Endodermal cell (in vitro differentiated cells): ENCODE results near the gene MBP. TPM values are rescaled to one million over a fixed set of nuclear protein-coding genes. Genes with fewer than 3 reads are reported as not detected.
"Not testable (repeated sequence)": the region's sequence is repeated elsewhere in the genome, so short reads cannot be mapped to it uniquely, and the experiment has no call there.

Experiments
- DNase-seq: peaks from one replicate; pipeline ENCODE4 v3.0.0-alpha.2; 2017
- H3K27ac ChIP-seq: 2 replicates; pipeline ENCODE4 v1.5.1; 2013; ENCODE audit warnings: mild to moderate bottlenecking, low read depth, low read length, moderate library complexity
- H3K27me3 ChIP-seq: 2 replicates; pipeline ENCODE4 v1.6.1; 2013; ENCODE audit warnings: mild to moderate bottlenecking, low read length, moderate library complexity; ENCODE audit not compliant: insufficient read depth, control insufficient read depth, poor library complexity, severe bottlenecking
- H3K36me3 ChIP-seq: 2 replicates; pipeline ENCODE4 v1.7.0; 2013; ENCODE audit warnings: mild to moderate bottlenecking, low read length, moderate library complexity; ENCODE audit not compliant: control insufficient read depth, insufficient read depth
- H3K4me1 ChIP-seq: one replicate; pipeline ENCODE4 v1.7.0; 2013; ENCODE audit warnings: low read length; ENCODE audit not compliant: control insufficient read depth, insufficient read depth
- H3K4me3 ChIP-seq: 2 replicates; pipeline ENCODE4 v1.5.1; 2013; ENCODE audit warnings: mild to moderate bottlenecking, low read length, moderate library complexity
- H3K9ac ChIP-seq: 2 replicates; pipeline ENCODE4 v1.6.1; 2013; ENCODE audit warnings: mild to moderate bottlenecking, low read length, moderate library complexity; ENCODE audit not compliant: poor library complexity, severe bottlenecking; ENCODE audit errors: extremely low read depth
- H3K9me3 ChIP-seq: 2 replicates; pipeline ENCODE4 v1.6.1; 2013; ENCODE audit warnings: mild to moderate bottlenecking, low read length, moderate library complexity; ENCODE audit not compliant: control insufficient read depth
- H3K27ac Mint-ChIP-seq: 2 replicates; pipeline ENCODE4 v1.8.0; 2020; ENCODE audit warnings: mixed read lengths
- H3K27me3 Mint-ChIP-seq: 2 replicates; pipeline ENCODE4 v1.8.0; 2021; ENCODE audit warnings: mild to moderate bottlenecking, mixed read lengths; ENCODE audit not compliant: insufficient read depth
- H3K36me3 Mint-ChIP-seq: 2 replicates; pipeline ENCODE4 v1.8.0; 2020; ENCODE audit warnings: low read depth, mixed read lengths
- H3K4me1 Mint-ChIP-seq: 2 replicates; pipeline ENCODE4 v1.8.0; 2020; ENCODE audit warnings: mixed read lengths
- H3K4me3 Mint-ChIP-seq: 2 replicates; pipeline ENCODE4 v1.8.0; 2020; ENCODE audit warnings: mild to moderate bottlenecking, moderate library complexity, mixed read lengths
- H3K9me3 Mint-ChIP-seq: 2 replicates; pipeline ENCODE4 v1.8.0; 2020; ENCODE audit warnings: mild to moderate bottlenecking, mixed read lengths
- WGBS, 2 experiments: methylation state at CpG; one replicate each; pipeline versions ENCODE4 v1.1.5 to v1.1.7; 2013; ENCODE audit warnings: missing lambda C conversion rate in 2 of 2, mixed read lengths in 1 of 2; ENCODE audit not compliant: insufficient coverage in 1 of 2, insufficient read length in 1 of 2; 5-methylcytosine and 5-hydroxymethylcytosine counted together
- total RNA-seq, 2 donors: library from RNA; stranded (reverse); fragmentation: NEBNext Ultra II Directional in 1 of 2; extraction: Animal tissue kit (Norgen Biotek cat#: 25700) in 1 of 2; gene quantifications; 2 replicates in 1 of 2; 3 replicates in 1 of 2; pipeline ENCODE4 v1.2.1, GENCODE V29; 2021
- TF ChIP-seq, protein P1 (sequence below): fragments of 200-600 bp; sonication (generic); conservative IDR thresholded peaks from 2 replicates; pipeline ENCODE4 v1.5.0; 2021; ENCODE audit warnings: antibody characterized with exemption, mild to moderate bottlenecking

The MBP gene
- total RNA-seq, 2 donors from 2014 or later: 16.3 to 19.0 TPM

DNA sequence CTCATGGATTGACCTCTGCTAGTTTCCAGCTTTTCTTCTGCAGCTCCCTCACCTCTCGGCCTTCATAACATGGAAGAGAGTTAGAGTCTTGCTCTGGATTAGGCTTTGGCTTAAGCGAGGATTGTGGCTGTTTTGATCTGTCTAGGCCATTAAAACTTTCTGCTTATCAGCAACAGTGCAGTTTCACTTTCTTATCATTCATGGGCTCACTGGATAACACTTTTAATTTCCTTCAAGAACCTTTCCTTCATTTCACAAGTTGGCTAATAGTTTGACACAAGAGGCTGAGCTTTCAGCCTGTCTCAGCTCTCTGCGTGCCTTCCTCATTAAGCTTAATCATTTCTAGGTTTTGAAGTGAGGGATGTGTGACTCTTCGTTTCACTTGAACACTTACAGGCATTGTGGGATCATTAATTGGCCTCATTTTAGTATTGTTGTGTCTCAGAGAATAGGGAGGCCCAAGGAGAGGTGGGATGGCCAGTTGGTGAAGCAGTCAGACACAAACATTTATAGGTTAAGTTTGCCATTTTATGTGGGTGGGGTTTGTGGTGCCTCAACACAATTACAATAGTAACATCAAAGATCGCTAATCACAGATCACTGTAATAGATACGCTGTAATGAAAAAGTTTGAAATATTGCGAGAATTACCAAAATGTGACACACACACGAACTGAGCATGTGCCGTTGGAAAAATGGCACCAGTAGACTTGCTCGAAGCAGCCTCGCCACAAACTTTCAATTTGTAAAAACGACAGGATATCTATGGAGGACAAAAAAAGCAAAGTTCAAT, 180.9 kb downstream of the MBP start:
- Histone ChIP-seq H3K36me3 (peaks cover 45% of the 10 kb centered on the region), H3K4me3 (no peak overlapping the region), H3K4me1 (no peaks in the 10 kb centered on the region), H3K27me3 (no peaks in the 10 kb centered on the region), H3K27ac (no peak overlapping the region), H3K9me3 (no peaks in the 10 kb centered on the region), H3K9ac (no peak overlapping the region)
- H3K9me3 Mint-ChIP-seq: no peaks in the 10 kb centered on the region
- H3K27ac Mint-ChIP-seq: no peak overlapping the region
- no peak overlapping the region for H3K4me3 Mint-ChIP-seq
- TF ChIP-seq, protein P1, sequence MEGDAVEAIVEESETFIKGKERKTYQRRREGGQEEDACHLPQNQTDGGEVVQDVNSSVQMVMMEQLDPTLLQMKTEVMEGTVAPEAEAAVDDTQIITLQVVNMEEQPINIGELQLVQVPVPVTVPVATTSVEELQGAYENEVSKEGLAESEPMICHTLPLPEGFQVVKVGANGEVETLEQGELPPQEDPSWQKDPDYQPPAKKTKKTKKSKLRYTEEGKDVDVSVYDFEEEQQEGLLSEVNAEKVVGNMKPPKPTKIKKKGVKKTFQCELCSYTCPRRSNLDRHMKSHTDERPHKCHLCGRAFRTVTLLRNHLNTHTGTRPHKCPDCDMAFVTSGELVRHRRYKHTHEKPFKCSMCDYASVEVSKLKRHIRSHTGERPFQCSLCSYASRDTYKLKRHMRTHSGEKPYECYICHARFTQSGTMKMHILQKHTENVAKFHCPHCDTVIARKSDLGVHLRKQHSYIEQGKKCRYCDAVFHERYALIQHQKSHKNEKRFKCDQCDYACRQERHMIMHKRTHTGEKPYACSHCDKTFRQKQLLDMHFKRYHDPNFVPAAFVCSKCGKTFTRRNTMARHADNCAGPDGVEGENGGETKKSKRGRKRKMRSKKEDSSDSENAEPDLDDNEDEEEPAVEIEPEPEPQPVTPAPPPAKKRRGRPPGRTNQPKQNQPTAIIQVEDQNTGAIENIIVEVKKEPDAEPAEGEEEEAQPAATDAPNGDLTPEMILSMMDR: no peak
- no peaks in the 10 kb centered on the region for H3K27me3 Mint-ChIP-seq
- no peak for DNase-seq
- H3K4me1 Mint-ChIP-seq: no peaks in the 10 kb centered on the region
- 96 to 97% methylated on average over 10 to 12 of the region's 12 CpGs for WGBS, 2 experiments
- peaks cover 63% of the 10 kb centered on the region for H3K36me3 Mint-ChIP-seq

DNA sequence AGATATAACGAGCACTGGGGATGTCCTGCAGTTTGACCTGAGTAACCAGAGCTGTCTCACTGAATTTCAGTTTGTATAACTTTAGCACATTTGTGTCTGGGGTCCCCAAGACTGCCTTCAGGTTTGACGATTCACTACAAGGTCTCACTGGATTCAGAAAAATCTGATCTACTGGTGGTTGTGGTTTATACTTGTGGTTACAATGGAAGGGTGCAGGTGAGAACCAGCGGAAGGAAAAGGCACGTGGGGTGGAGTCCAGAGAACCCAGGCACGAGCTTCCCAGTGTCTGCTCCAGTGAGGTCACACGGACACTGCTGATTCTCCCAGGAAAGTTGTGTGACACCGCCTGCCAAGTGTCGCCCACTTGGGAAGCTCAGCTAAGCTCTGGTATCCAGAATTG, 184.2 kb downstream of the MBP start:
- no peak overlapping the region for H3K4me3 ChIP-seq
- no peaks in the 10 kb centered on the region for H3K9me3 ChIP-seq
- no peaks in the 10 kb centered on the region for H3K4me1 Mint-ChIP-seq
- TF ChIP-seq, protein P1: no peak
- H3K4me1 ChIP-seq: no peaks in the 10 kb centered on the region
- H3K27ac Mint-ChIP-seq: peak overlapping the region; percentile 3
- H3K9ac ChIP-seq: no peak overlapping the region
- 95% methylated on average over 7 to 8 of the region's 8 CpGs for WGBS, 2 experiments
- H3K27me3 Mint-ChIP-seq: no peaks in the 10 kb centered on the region
- peaks cover 76% of the 10 kb centered on the region for H3K36me3 Mint-ChIP-seq
- no peaks in the 10 kb centered on the region for H3K27me3 ChIP-seq
- H3K27ac ChIP-seq: no peak overlapping the region
- H3K4me3 Mint-ChIP-seq: no peak overlapping the region
- H3K36me3 ChIP-seq: peaks cover 49% of the 10 kb centered on the region
- peaks cover 5% of the 10 kb centered on the region for H3K9me3 Mint-ChIP-seq
- no peak for DNase-seq

DNA sequence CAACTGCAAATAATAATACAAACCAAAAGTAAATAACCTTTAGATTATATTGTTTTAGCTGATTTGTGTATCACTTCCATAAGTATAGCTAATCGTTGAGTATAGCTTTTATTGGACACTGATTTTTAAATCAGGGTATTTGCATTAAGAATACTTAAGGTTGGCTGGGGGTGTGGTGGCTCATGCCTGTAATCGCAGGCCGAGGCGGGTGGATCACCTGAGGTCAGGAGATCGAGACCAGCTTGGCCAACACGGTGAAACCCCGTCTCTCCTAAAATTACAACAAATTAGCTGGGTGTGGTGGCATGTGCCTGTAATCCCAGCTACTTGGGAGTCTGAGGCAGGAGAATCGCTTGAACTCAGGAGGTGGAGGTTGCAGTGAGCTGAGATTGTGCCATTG, 188.2 kb downstream of the MBP start:
- peaks cover 29% of the 10 kb centered on the region for H3K36me3 ChIP-seq
- H3K4me1 ChIP-seq, H3K27ac Mint-ChIP-seq, H3K4me3 Mint-ChIP-seq, H3K27me3 Mint-ChIP-seq, H3K4me1 Mint-ChIP-seq, DNase-seq, H3K9me3 ChIP-seq, H3K27me3 ChIP-seq, H3K9me3 Mint-ChIP-seq, H3K27ac ChIP-seq, H3K9ac ChIP-seq, H3K4me3 ChIP-seq: not testable (repeated sequence)
- 73 to 92% methylated on average over 2 to 8 of the region's 8 CpGs for WGBS, 2 experiments
- H3K36me3 Mint-ChIP-seq: peaks cover 62% of the 10 kb centered on the region
